Activated CD8-positive, alpha-beta T cell treated with anti-CD3 and anti-CD28 coated beads, Interleukin-2, amount 10 ng/mL, durations not matched to agents 7 days and 5 days (primary cell): ENCODE results near the gene ITGB3. TPM values are rescaled to one million over a fixed set of nuclear protein-coding genes. Genes with fewer than 3 reads are reported as not detected.
"Not testable (repeated sequence)": the region's sequence is repeated elsewhere in the genome, so short reads cannot be mapped to it uniquely, and the experiment has no call there.

Source experiments
- ATAC-seq: fragments of 150-1000 bp; cut with Tn5 transposase; one replicate; pipeline ENCODE4 v1.10.0; 2021; ENCODE audit warnings: moderate library complexity
- CTCF ChIA-PET: fragments of 350-600 bp; sonication (Branson Sonifier 250); formaldehyde crosslinking; loops from one replicate; lab custom pipeline; 2021; ENCODE audit warnings: antibody characterized with exemption; lab: Charles Lee
- POLR2A ChIA-PET: fragments of 350-600 bp; sonication (Branson Sonifier 250); formaldehyde crosslinking; loops from one replicate; lab custom pipeline; 2021; ENCODE audit warnings: antibody characterized with exemption; lab: Charles Lee
- DNase-seq: peaks from one replicate; pipeline ENCODE4 v3.0.0-alpha.2; 2020
- H3K27ac Mint-ChIP-seq: one replicate; pipeline ENCODE4 v1.8.0; 2021; ENCODE audit warnings: mild to moderate bottlenecking, mixed read lengths
- H3K27me3 Mint-ChIP-seq: one replicate; pipeline ENCODE4 v1.8.0; 2021; ENCODE audit warnings: low read depth, mixed read lengths
- H3K36me3 Mint-ChIP-seq: one replicate; pipeline ENCODE4 v1.8.0; 2021; ENCODE audit warnings: low read depth, mixed read lengths
- H3K4me1 Mint-ChIP-seq: one replicate; pipeline ENCODE4 v1.8.0; 2021; ENCODE audit warnings: low read depth, mixed read lengths
- H3K4me3 Mint-ChIP-seq: one replicate; pipeline ENCODE4 v1.8.0; 2021; ENCODE audit warnings: mild to moderate bottlenecking, mixed read lengths
- H3K9me3 Mint-ChIP-seq: one replicate; pipeline ENCODE4 v1.8.0; 2022; ENCODE audit warnings: mixed read lengths; ENCODE audit not compliant: insufficient read depth
- total RNA-seq, 2 experiments: library from RNA; stranded (reverse); gene quantifications; one replicate each; pipeline ENCODE4 v1.2.3, GENCODE V29; 2021

ITGB3 gene
- total RNA-seq, 2 experiments from 2014 or later = 0.29 to 0.73 TPM

DNA sequence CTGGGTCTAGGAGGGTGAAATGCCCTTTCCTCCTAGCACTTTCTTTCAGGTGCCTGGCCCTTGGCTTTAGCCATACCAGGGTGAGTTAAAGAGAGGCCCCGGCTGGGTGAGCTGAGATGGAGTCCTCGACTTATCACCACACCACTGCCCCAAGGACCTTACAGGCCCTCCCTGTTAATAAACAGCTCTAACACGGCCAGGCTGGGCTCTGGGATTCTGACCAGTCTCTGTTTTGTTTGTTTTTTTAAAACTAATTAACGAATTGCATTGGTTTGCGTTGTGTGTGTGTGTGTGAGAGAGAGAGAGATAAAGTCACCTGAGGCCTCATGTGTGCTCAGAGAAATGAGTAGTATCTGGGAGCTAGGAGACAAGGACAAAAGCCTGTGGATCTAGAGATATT lies 30.2 kb upstream of the ITGB3 start:
- peaks cover 20% of the 10 kb centered on the region for H3K36me3 Mint-ChIP-seq
- peaks cover 48% of the 10 kb centered on the region for H3K4me1 Mint-ChIP-seq
- no peaks in the 10 kb centered on the region for H3K27me3 Mint-ChIP-seq
- no peak overlapping the region for H3K4me3 Mint-ChIP-seq
- no peaks in the 10 kb centered on the region for H3K9me3 Mint-ChIP-seq
- peak overlapping the region; percentile 3 for H3K27ac Mint-ChIP-seq
- CTCF ChIA-PET = no interaction called here
- DNase-seq (no peak), ATAC-seq (no peak)
- POLR2A ChIA-PET = interaction anchor here (1.1 kb wide), 1 partner anchor 34 kb away, joined by 3 read pairs; no protein-coding TSS in a partner anchor

- H3K27me3 Mint-ChIP-seq, H3K9me3 Mint-ChIP-seq, CTCF ChIA-PET, ATAC-seq, H3K4me3 Mint-ChIP-seq, H3K27ac Mint-ChIP-seq, POLR2A ChIA-PET, DNase-seq: not testable (repeated sequence)
- H3K4me1 Mint-ChIP-seq = peaks cover 41% of the 10 kb centered on the region
- H3K36me3 Mint-ChIP-seq = peaks cover 20% of the 10 kb centered on the region
These were observed 29.6 kb upstream of the ITGB3 start for GRCh38 chr17:47224077-47224476.

DNA sequence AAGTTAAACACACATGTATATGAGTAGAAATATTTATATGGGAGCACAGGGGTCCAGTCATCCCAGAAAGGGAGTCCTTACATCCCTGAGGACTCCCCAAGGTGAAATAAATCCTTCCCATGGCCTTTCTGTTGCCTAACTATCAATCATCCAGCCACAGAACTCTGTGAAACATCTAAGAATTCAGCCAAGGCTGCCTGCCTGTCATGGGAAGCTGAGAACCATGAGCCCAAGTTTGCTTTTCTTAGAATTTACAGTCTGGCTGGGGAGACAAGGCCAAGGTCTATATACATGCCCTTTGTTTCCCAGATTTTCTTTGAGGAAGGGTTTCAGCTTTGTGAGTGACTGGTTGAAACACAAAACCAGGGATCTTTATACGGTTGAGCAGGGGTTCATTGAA lies 28.7 kb upstream of the ITGB3 start:
- POLR2A ChIA-PET = no interaction called here
- no peak for ATAC-seq
- CTCF ChIA-PET = interaction anchor here (1.6 kb wide), 1 partner anchor 92 kb away, joined by 4 read pairs; no protein-coding TSS in a partner anchor
- peaks cover 41% of the 10 kb centered on the region for H3K4me1 Mint-ChIP-seq
- peaks cover 20% of the 10 kb centered on the region for H3K36me3 Mint-ChIP-seq
- H3K27me3 Mint-ChIP-seq = no peaks in the 10 kb centered on the region
- no peaks in the 10 kb centered on the region for H3K9me3 Mint-ChIP-seq
- H3K4me3 Mint-ChIP-seq = no peak overlapping the region
- H3K27ac Mint-ChIP-seq = no peak overlapping the region
- DNase-seq = no peak

- Mint-ChIP-seq H3K4me3 (no peak overlapping the region), H3K9me3 (no peaks in the 10 kb centered on the region), H3K36me3 (peaks cover 20% of the 10 kb centered on the region), H3K27me3 (peaks cover 5% of the 10 kb centered on the region), H3K4me1 (peaks cover 41% of the 10 kb centered on the region), H3K27ac (no peak overlapping the region)
- DNase-seq = no peak
- ChIA-PET CTCF (interaction anchor here (1.4 to 1.6 kb wide), 2 partner anchors 19 to 91 kb away, joined by 3 to 4 read pairs; no protein-coding TSS in a partner anchor), POLR2A (no interaction called here)
- no peak for ATAC-seq
These were observed 28.2 kb upstream of the ITGB3 start for GRCh38 chr17:47225436-47225858.

DNA sequence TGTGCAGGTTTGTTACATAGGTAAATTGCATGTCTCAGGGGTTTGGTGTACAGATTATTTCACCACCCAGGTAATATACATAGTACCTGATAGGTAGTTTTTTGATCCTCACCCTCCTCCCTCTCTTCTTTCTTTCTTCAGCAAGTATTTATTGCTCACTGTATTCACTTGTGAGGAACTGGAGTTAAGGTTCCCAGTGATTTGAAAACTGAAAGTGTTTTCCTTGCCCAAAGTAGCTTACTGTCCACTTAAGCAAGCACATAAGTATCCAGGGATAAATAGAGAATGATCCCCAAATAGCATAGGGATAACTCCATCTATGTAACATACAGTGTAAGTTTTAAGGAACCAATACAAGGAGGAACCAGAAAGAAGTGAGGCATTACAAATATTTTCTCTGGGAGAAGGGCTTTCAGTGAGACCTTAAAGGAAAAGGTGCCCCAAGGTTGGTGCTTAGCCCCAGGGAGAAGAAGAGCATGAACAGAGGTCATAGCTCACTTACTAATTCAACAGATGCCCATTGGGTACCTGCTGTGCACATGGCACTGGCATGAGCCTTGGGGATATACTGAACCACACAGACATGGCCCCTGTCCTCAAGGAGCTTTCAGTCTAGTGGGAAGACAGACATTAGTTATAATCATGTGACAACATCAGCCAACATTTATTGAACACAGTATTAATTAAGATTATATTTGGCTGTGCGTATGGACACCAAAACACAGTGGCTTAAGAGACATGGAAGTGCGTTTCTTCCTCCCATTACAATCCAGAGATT lies 27.5 kb upstream of the ITGB3 start:
- DNase-seq = no peak
- ATAC-seq = no peak
- Mint-ChIP-seq H3K27me3 (peaks cover 8% of the 10 kb centered on the region), H3K4me3 (no peak overlapping the region), H3K4me1 (peaks cover 39% of the 10 kb centered on the region), H3K9me3 (no peaks in the 10 kb centered on the region), H3K36me3 (peaks cover 20% of the 10 kb centered on the region), H3K27ac (no peak overlapping the region)
- POLR2A ChIA-PET = no interaction called here
- CTCF ChIA-PET = interaction anchor here (1.4 to 1.6 kb wide), 2 partner anchors 20 to 91 kb away, joined by 3 to 4 read pairs; no protein-coding TSS in a partner anchor

DNA sequence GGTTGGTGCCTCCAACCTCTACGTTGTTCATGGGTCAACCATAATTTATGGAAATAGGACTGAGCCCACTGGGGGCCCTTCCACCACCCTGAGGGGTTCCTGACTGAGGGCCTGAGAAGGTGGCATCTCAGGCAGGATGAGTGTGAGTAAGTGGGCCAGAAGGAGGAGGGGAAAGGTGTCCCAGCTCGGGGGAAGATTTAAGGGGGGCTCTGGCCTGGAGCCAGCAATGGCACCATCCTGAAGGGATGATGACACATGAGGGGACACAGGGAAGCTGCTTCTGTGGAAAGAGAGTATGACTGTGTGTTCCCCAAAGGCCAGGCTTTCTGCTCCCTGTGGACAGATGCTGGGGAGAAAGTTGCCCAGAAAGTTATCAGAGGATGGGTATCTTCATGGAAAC lies 25.8 kb upstream of the ITGB3 start:
- ChIA-PET CTCF (no interaction called here), POLR2A (no interaction called here)
- ATAC-seq (no peak), DNase-seq (no peak)
- Mint-ChIP-seq H3K4me1 (peaks cover 22% of the 10 kb centered on the region), H3K27ac (no peak overlapping the region), H3K4me3 (no peak overlapping the region), H3K27me3 (peaks cover 15% of the 10 kb centered on the region), H3K9me3 (no peaks in the 10 kb centered on the region), H3K36me3 (peaks cover 10% of the 10 kb centered on the region)

DNA sequence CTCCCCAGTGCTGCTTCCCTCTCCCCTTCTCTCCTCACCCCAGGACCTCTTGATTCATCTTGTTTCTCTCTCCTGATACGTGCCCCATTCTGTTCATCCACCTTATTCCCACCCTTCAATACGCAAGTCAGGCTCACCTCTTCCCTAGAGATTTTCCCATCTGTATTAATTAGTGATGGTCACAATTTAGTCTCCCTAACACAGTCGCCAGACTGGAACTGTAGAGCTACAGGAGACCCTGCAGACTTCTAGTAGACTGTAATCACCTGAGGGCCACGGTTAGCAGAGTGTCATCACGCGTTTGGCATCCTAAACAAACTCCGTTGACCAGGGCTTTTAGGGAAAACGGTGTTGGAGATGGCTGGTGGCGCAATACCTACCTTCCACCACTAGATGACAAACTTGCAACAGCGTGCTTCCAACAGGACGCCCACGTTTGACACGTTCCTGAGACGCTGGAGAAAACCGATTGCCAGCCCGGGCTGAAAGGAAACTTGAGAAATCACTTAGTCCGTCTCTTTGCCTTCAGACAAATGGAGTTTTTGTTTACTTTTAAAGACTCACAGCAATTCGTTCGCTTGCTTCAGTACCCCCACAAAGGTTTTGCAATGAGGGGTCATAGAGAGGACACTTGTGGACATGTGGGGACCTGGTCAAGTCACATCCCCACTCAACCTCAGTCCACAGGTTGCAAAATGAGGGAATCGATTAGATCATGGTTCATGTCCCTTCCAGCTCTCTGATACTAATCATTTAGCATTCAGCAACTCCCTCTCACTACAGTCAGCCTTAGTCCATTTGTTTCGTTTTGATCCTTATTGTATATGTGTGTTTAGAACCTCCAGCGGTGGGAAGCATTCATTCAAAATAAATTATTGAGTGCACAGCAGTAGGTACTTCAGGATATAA lies 23.8 kb upstream of the ITGB3 start:
- CTCF ChIA-PET = interaction anchor here (0.7 to 2.5 kb wide), 20 partner anchors 10 to 419 kb away, joined by 3 to 36 read pairs (median 6); partner anchors contain the start of genes CDC27, KPNB1 and MYL4
- POLR2A ChIA-PET = interaction anchor here (0.6 to 1.0 kb wide), 2 partner anchors 11 to 41 kb away, joined by 3 read pairs; no protein-coding TSS in a partner anchor
- no peaks in the 10 kb centered on the region for H3K9me3 Mint-ChIP-seq
- peak overlapping the region; percentile 35 for H3K27ac Mint-ChIP-seq
- H3K4me1 Mint-ChIP-seq = peaks cover 16% of the 10 kb centered on the region
- no peaks in the 10 kb centered on the region for H3K36me3 Mint-ChIP-seq
- peak overlapping the region; percentile 60 for H3K4me3 Mint-ChIP-seq
- ATAC-seq (peak; percentile 94), DNase-seq (peak; percentile 83)
- peaks cover 15% of the 10 kb centered on the region for H3K27me3 Mint-ChIP-seq

- Mint-ChIP-seq H3K9me3 (no peaks in the 10 kb centered on the region), H3K4me3 (no peak overlapping the region), H3K4me1 (peaks cover 16% of the 10 kb centered on the region), H3K27ac (no peak overlapping the region), H3K27me3 (peaks cover 15% of the 10 kb centered on the region), H3K36me3 (no peaks in the 10 kb centered on the region)
- ATAC-seq (no peak), DNase-seq (no peak)
- POLR2A ChIA-PET = no interaction called here
- CTCF ChIA-PET = interaction anchor here (0.9 to 2.5 kb wide), 7 partner anchors 11 to 388 kb away, joined by 3 to 36 read pairs (median 6); partner anchors contain the start of gene MYL4
These were observed 22.8 kb upstream of the ITGB3 start for GRCh38 chr17:47230864-47231263.

- Mint-ChIP-seq H3K4me3 (no peak overlapping the region), H3K9me3 (no peaks in the 10 kb centered on the region), H3K36me3 (no peaks in the 10 kb centered on the region), H3K27me3 (peaks cover 15% of the 10 kb centered on the region), H3K27ac (no peak overlapping the region), H3K4me1 (peaks cover 16% of the 10 kb centered on the region)
- ATAC-seq (no peak), DNase-seq (no peak)
- ChIA-PET POLR2A (no interaction called here), CTCF (interaction anchor here (2.3 kb wide), 1 partner anchor 21 kb away, joined by 6 read pairs; no protein-coding TSS in a partner anchor)
These were observed 22.3 kb upstream of the ITGB3 start for GRCh38 chr17:47231334-47231733.

- CTCF ChIA-PET = interaction anchor here (2.3 kb wide), 1 partner anchor 21 kb away, joined by 6 read pairs; no protein-coding TSS in a partner anchor
- H3K27me3 Mint-ChIP-seq = peaks cover 15% of the 10 kb centered on the region
- H3K4me1 Mint-ChIP-seq = peaks cover 16% of the 10 kb centered on the region
These were observed 21.8 kb upstream of the ITGB3 start for GRCh38 chr17:47231866-47232265.

GRCh38 chr17:47232465-47232864 lies 21.2 kb upstream of the ITGB3 start:
- Mint-ChIP-seq H3K9me3 (no peaks in the 10 kb centered on the region), H3K27ac (no peak overlapping the region), H3K36me3 (no peaks in the 10 kb centered on the region), H3K4me1 (peaks cover 16% of the 10 kb centered on the region), H3K27me3 (peaks cover 15% of the 10 kb centered on the region), H3K4me3 (no peak overlapping the region)
- no peak for ATAC-seq
- CTCF ChIA-PET = interaction anchor here (0.6 kb wide), 1 partner anchor 239 kb away, joined by 5 read pairs; no protein-coding TSS in a partner anchor
- POLR2A ChIA-PET = no interaction called here
- DNase-seq = no peak

More at GRCh38 chr17:47231866-47232265, 21.8 kb upstream of the ITGB3 start:
- POLR2A ChIA-PET = no interaction called here
- Mint-ChIP-seq H3K4me3 (no peak overlapping the region), H3K27ac (no peak overlapping the region), H3K9me3 (no peaks in the 10 kb centered on the region), H3K36me3 (no peaks in the 10 kb centered on the region)
- ATAC-seq (no peak), DNase-seq (no peak)
